PC-9 (cell line): Measurements from ENCODE around the gene CLCF1. TPM values are rescaled to one million over a fixed set of nuclear protein-coding genes. Genes with fewer than 3 reads are reported as not detected.

Experiments
- BruUV-seq: library from RNA; stranded (reverse); fragments of 400-500 nt; replicated peaks from 2 replicates; lab custom pipeline; 2021; lab: Mats Ljungman, UMichigan
- CTCF ChIA-PET: fragments of 300-600 bp; sonication (Branson Sonifier 250); formaldehyde crosslinking; loops from one replicate; lab custom pipeline; 2022; ENCODE audit warnings: antibody characterized with exemption; lab: Charles Lee
- POLR2A ChIA-PET: fragments of 300-600 bp; sonication (Branson Sonifier 250); formaldehyde crosslinking; loops from one replicate; lab custom pipeline; 2022; ENCODE audit warnings: antibody characterized with exemption; ENCODE audit not compliant: unreplicated experiment; lab: Charles Lee
- DNase-seq, 2 experiments: peaks; one replicate each; pipeline versions ENCODE4 v3.0.0 to v3.0.0-alpha.2; 2015 to 2022; ENCODE audit warnings: mixed read lengths in 1 of 2
- H2AFZ ChIP-seq: fragments of 200-600 bp; sonication (generic); 2 replicates; pipeline ENCODE4 v1.8.1; 2017; ENCODE audit warnings: antibody characterized with exemption
- H3F3A ChIP-seq: fragments of 200-600 bp; sonication (generic); 2 replicates; pipeline ENCODE4 v1.8.1; 2017; ENCODE audit warnings: antibody characterized with exemption, mild to moderate bottlenecking, low read depth; ENCODE audit not compliant: insufficient read depth
- H3K27ac ChIP-seq: fragments of 200-600 bp; sonication (generic); 2 replicates; pipeline ENCODE4 v1.6.1; 2016; ENCODE audit warnings: mixed run types
- H3K27me3 ChIP-seq: fragments of 200-600 bp; sonication (generic); 2 replicates; pipeline ENCODE4 v1.6.1; 2016; ENCODE audit warnings: low read depth, mixed run types; ENCODE audit not compliant: insufficient read depth
- H3K36me3 ChIP-seq: fragments of 200-600 bp; sonication (generic); 2 replicates; pipeline ENCODE4 v1.6.1; 2016; ENCODE audit warnings: low read depth, mixed run types
- H3K4me1 ChIP-seq: fragments of 200-600 bp; sonication (generic); replicated peaks from 2 replicates; pipeline ENCODE4 v1.6.1; 2016; ENCODE audit warnings: mixed run types; ENCODE audit not compliant: insufficient read depth
- H3K4me2 ChIP-seq: fragments of 200-600 bp; sonication (generic); 2 replicates; pipeline ENCODE4 v1.6.1; 2017; ENCODE audit warnings: mixed run types
- H3K4me3 ChIP-seq: fragments of 200-600 bp; sonication (generic); 2 replicates; pipeline ENCODE4 v1.6.1; 2016; ENCODE audit warnings: mixed run types
- H3K79me2 ChIP-seq: fragments of 200-600 bp; sonication (generic); 2 replicates; pipeline ENCODE4 v1.6.1; 2017; ENCODE audit warnings: low read depth, mixed run types
- H3K9me2 ChIP-seq: fragments of 200-600 bp; sonication (generic); 2 replicates; pipeline ENCODE4 v1.8.1; 2017; ENCODE audit warnings: mild to moderate bottlenecking; ENCODE audit not compliant: insufficient read depth
- H3K9me3 ChIP-seq: fragments of 200-600 bp; sonication (generic); 2 replicates; pipeline ENCODE4 v1.8.1; 2016; ENCODE audit warnings: low read depth; ENCODE audit not compliant: insufficient read depth
- H4K20me1 ChIP-seq: fragments of 200-600 bp; sonication (generic); 2 replicates; pipeline ENCODE4 v1.8.1; 2017; ENCODE audit not compliant: insufficient read depth
- EZH2 ChIP-seq: fragments of 200-600 bp; sonication (generic); IDR thresholded peaks from 2 replicates; pipeline ENCODE4 v1.8.0; 2017; ENCODE audit warnings: antibody characterized with exemption, low read depth
- intact Hi-C: fragments of 100-400 bp; cut with micrococcal nuclease; formaldehyde crosslinking; loops from one replicate; pipeline ENCODE4 v1.10.0; 2022; ENCODE audit not compliant: unreplicated experiment
- total RNA-seq: library from RNA; stranded (reverse); gene quantifications from 2 replicates; pipeline ENCODE4 v1.2.3, GENCODE V29; 2021
- TF ChIP-seq, protein P1 (sequence below): fragments of 200-600 bp; sonication (generic); conservative IDR thresholded peaks from 2 replicates; pipeline ENCODE4 v1.6.1; 2017; ENCODE audit warnings: mixed run types, antibody characterized with exemption, mild to moderate bottlenecking, moderate library complexity

The CLCF1 gene
- total RNA-seq, 1 experiment from 2014 or later = 17.0 TPM

DNA sequence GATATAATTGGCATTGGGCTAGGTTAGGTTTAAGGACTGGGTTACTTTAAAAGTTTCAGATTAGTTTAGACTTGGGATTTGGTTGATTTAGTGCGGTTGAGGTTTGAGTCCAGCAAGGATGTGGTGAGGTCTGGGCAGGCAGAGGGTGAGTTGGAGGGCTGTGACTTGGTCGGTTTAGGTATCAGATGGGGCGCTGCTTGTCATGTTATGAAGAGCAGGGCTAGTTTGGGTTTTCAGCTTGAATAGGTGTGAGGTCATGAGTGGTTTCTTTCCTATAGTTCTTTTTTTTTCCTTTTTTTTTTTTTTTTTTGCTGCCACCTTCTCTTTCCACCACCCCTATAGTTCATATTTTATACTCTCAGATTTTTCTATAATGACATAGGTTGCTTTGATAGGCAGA is 4.8 kb downstream of the CLCF1 start:
- Histone ChIP-seq H3K4me1 (peaks cover 12% of the 10 kb centered on the region), H3K36me3 (peaks cover 19% of the 10 kb centered on the region), H3K4me2 (no peak overlapping the region), H3K27ac (no peak overlapping the region), H2AFZ (no peak overlapping the region), H3K4me3 (no peak overlapping the region), H3K9me3 (no peaks in the 10 kb centered on the region), H3K79me2 (peaks cover 60% of the 10 kb centered on the region), H3K9me2 (no peaks in the 10 kb centered on the region), H3F3A (peaks cover 38% of the 10 kb centered on the region; the same call in 1 of the 2 replicates), H4K20me1 (peaks cover 60% of the 10 kb centered on the region), H3K27me3 (no peaks in the 10 kb centered on the region)
- TF ChIP-seq EZH2 = no peak
- TF ChIP-seq, protein P1, sequence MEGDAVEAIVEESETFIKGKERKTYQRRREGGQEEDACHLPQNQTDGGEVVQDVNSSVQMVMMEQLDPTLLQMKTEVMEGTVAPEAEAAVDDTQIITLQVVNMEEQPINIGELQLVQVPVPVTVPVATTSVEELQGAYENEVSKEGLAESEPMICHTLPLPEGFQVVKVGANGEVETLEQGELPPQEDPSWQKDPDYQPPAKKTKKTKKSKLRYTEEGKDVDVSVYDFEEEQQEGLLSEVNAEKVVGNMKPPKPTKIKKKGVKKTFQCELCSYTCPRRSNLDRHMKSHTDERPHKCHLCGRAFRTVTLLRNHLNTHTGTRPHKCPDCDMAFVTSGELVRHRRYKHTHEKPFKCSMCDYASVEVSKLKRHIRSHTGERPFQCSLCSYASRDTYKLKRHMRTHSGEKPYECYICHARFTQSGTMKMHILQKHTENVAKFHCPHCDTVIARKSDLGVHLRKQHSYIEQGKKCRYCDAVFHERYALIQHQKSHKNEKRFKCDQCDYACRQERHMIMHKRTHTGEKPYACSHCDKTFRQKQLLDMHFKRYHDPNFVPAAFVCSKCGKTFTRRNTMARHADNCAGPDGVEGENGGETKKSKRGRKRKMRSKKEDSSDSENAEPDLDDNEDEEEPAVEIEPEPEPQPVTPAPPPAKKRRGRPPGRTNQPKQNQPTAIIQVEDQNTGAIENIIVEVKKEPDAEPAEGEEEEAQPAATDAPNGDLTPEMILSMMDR = no peak
- ChIA-PET POLR2A (no interaction called here), CTCF (no interaction called here)
- intact Hi-C loops = no loop called here
- no peak for DNase-seq
- no TSS peak for BruUV-seq

DNA sequence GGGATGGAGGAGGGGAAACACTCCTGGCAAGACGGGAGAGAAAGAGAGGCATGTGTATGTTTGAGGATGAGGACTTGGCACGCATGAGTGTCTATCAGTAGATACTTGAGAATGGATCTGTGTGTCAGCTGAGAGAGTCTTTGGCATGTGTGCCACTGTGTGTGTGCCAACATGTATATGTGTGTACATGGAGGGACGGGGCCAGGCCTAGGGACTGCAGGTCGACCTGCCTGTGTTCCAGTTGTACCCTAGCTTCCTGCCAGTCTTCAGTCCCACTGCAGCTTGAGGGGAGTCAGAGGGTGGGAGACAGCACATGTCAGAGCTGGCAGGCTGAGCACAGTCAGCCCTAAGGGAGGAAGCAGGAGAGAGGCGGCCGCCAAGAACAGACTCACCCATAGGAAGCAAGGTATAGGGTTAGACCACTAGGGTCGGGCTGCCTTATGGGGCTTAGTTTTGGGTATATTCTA is 5.6 kb downstream of the CLCF1 start:
- peaks cover 45% of the 10 kb centered on the region for H3F3A ChIP-seq
- peaks cover 53% of the 10 kb centered on the region for H3K79me2 ChIP-seq
- H3K36me3 ChIP-seq = peaks cover 19% of the 10 kb centered on the region
- H3K27ac ChIP-seq = no peak overlapping the region
- H2AFZ ChIP-seq = no peak overlapping the region
- H3K4me1 ChIP-seq = peaks cover 12% of the 10 kb centered on the region
- ChIA-PET POLR2A (interaction anchor here (0.6 kb wide), 1 partner anchor 24 kb away, joined by 3 read pairs; the partner anchor contains the start of gene RAD9A), CTCF (no interaction called here)
- no peaks in the 10 kb centered on the region for H3K27me3 ChIP-seq
- no peaks in the 10 kb centered on the region for H3K9me2 ChIP-seq
- no TSS peak for BruUV-seq
- no peak for DNase-seq
- intact Hi-C loops = no loop called here
- no peak overlapping the region for H3K4me3 ChIP-seq
- TF ChIP-seq, protein P1 = no peak
- TF ChIP-seq EZH2 = no peak
- H3K4me2 ChIP-seq = no peak overlapping the region
- no peaks in the 10 kb centered on the region for H3K9me3 ChIP-seq
- H4K20me1 ChIP-seq = peaks cover 63% of the 10 kb centered on the region

DNA sequence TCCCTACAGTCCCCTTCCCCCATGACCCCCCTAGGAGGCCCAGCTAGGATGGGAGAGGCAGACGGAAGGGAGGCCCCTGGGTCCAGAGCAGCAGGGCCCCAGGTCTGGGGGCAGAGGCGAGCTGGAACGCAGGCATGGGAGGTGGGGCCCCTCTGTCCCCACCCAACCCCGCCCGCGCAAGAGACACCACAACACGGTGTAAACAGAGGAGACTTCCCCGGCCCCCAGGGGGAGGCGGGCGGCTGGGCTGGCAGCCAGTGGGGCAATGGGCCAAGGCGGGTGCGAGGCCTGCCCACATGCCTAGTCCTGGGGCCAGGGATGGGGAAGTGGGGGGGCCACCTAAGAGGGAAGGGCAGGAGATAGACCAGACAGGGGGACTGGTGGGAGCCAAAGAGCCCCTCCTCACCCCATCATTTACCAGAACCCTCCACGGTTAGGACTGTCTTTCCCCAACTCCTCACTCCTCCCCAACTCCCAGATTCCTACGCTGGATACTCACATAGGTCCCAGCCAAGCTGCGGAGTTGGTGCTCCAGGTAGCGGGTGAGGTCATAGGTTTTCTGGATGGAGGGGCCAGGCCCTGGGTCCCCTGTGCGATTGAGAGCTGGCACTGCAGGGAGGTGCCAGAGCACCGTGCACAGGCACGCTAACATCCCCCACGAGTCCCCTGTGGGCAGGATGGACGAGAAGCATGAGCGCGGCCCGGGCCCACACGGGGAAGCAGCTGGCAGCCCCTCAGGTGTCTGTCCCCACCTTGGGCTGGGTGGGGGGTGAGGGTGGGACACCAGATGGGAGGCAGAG is 6.2 kb downstream of the CLCF1 start:
- H3K9me3 ChIP-seq = no peaks in the 10 kb centered on the region
- H3K36me3 ChIP-seq = peaks cover 19% of the 10 kb centered on the region
- H3F3A ChIP-seq = peaks cover 50% of the 10 kb centered on the region
- intact Hi-C loops = no loop called here
- BruUV-seq = no TSS peak
- H3K79me2 ChIP-seq = peaks cover 51% of the 10 kb centered on the region
- TF ChIP-seq EZH2 = no peak
- TF ChIP-seq, protein P1 = no peak
- no peaks in the 10 kb centered on the region for H3K9me2 ChIP-seq
- CTCF ChIA-PET = no interaction called here
- peak in 1 of 2 experiments; percentile 28 for DNase-seq
- H3K27me3 ChIP-seq = no peaks in the 10 kb centered on the region
- POLR2A ChIA-PET = interaction anchor here (0.6 kb wide), 1 partner anchor 25 kb away, joined by 3 read pairs; the partner anchor contains the start of gene RAD9A
- no peak overlapping the region for H3K27ac ChIP-seq
- H3K4me1 ChIP-seq = peaks cover 12% of the 10 kb centered on the region
- H3K4me2 ChIP-seq = no peak overlapping the region
- H3K4me3 ChIP-seq = no peak overlapping the region
- H4K20me1 ChIP-seq = peaks cover 63% of the 10 kb centered on the region
- no peak overlapping the region for H2AFZ ChIP-seq
